Sigmoid colon (tissue), 7 donors: ENCODE measurements around the gene NELFE. TPM values are rescaled to one million over a fixed set of nuclear protein-coding genes. Genes with fewer than 3 reads are reported as not detected.

Experiments used
- DNase-seq: peaks from one replicate; pipeline ENCODE4 v3.0.0-alpha.2; 2019
- H3K27ac ChIP-seq, 4 donors: fragments of 200-600 bp; sonication (generic); one replicate each; pipeline ENCODE4 v1.5.1; 2016 to 2019; ENCODE audit warnings: mild to moderate bottlenecking in 1 of 4
- H3K27me3 ChIP-seq, 3 donors: fragments of 200-600 bp; sonication (generic); one replicate each; pipeline ENCODE4 v1.5.1; 2019; ENCODE audit warnings: mild to moderate bottlenecking in 1 of 3
- H3K36me3 ChIP-seq, 4 donors: fragments of 200-600 bp; sonication (generic); one replicate each; pipeline ENCODE4 v1.5.1; 2016 to 2019
- H3K4me1 ChIP-seq, 4 donors: fragments of 200-600 bp; sonication (generic); one replicate each; pipeline ENCODE4 v1.5.1; 2017 to 2019
- H3K4me3 ChIP-seq, 4 donors: fragments of 200-600 bp; sonication (generic); one replicate each; pipeline ENCODE4 v1.5.1; 2017 to 2019; ENCODE audit warnings: mild to moderate bottlenecking in 2 of 4, moderate library complexity in 1 of 4
- H3K9me3 ChIP-seq, 4 donors: fragments of 200-600 bp in 3 of 4; sonication (generic) in 3 of 4; one replicate each; pipeline versions ENCODE4 v1.5.1 to v1.6.1; 2013 to 2019
- CTCF ChIP-seq, 4 experiments: fragments of 450-650 bp in 3 of 4; fragments of 200-600 bp in 1 of 4; IDR thresholded peaks; one replicate each; pipeline ENCODE4 v1.5.1; 2016 to 2019; ENCODE audit warnings: antibody characterized with exemption in 4 of 4, mild to moderate bottlenecking in 3 of 4, moderate library complexity in 2 of 4
- EP300 ChIP-seq, 4 donors: sonication (generic); formaldehyde crosslinking; IDR thresholded peaks; one replicate each; pipeline ENCODE4 v1.6.1; 2017; ENCODE audit warnings: antibody characterized with exemption in 4 of 4
- POLR2A ChIP-seq, 2 donors: fragments of 450-650 bp; IDR thresholded peaks; one replicate each; pipeline ENCODE4 v1.6.1; 2016; ENCODE audit warnings: antibody characterized with exemption in 2 of 2, mild to moderate bottlenecking in 2 of 2, moderate library complexity in 2 of 2
- POLR2AphosphoS5 ChIP-seq, 4 donors: sonication (generic); formaldehyde crosslinking; IDR thresholded peaks; one replicate each; pipeline ENCODE4 v1.6.1; 2017; ENCODE audit warnings: antibody characterized with exemption in 4 of 4
- WGBS, 2 donors: extraction: QIAGEN DNeasy Blood & Tissue Kit; methylation state at CpG; one replicate each; pipeline ENCODE4 v1.1.7; 2013; 5-methylcytosine and 5-hydroxymethylcytosine counted together
- intact Hi-C: fragments of 100-400 bp; cut with DNase I; formaldehyde crosslinking; loops from one replicate; pipeline ENCODE4 v1.15.1; 2023
- polyA plus RNA-seq, 3 donors: library from polyadenylated mRNA; stranded (reverse); fragments of 200-250 nt; gene quantifications; one replicate each; pipeline ENCODE4 v1.2.3, GENCODE V29; 2013
- total RNA-seq, 4 donors: library from RNA; depleted of rRNA; stranded (reverse); fragments of >200 nt; gene quantifications; one replicate each; pipeline ENCODE4 v1.1.0, GENCODE V29; 2016
- donor health status: healthy with polysubstance abuse.
- donor health status: Bipolar disorder and iron deficiency.
- donor health status: healthy.

The NELFE gene
- total and polyA plus RNA-seq, 7 donors: 52.5 to 96.9 (median 73.5) TPM

- no peak overlapping the region for H3K4me3 ChIP-seq
- intact Hi-C loops: no loop called here
- H3K27me3 ChIP-seq: no peaks in the 10 kb centered on the region
- no peaks in the 10 kb centered on the region for H3K9me3 ChIP-seq
- DNase-seq: no peak
- WGBS, 2 donors: 91 to 94% methylated on average over 13 of the region's 13 CpGs
- TF ChIP-seq POLR2AphosphoS5 (IDR thresholded peaks at IDR 0.05): no peak
- no peak for TF ChIP-seq CTCF (IDR thresholded peaks at IDR 0.05)
- TF ChIP-seq POLR2A (IDR thresholded peaks at IDR 0.05): no peak
- no peak for TF ChIP-seq EP300 (IDR thresholded peaks at IDR 0.05)
- H3K36me3 ChIP-seq: peaks cover 26 to 100% (median 75%) of the 10 kb centered on the region in 4 donors
- no peak overlapping the region for H3K27ac ChIP-seq
- peaks cover 0 to 9% (median 7%) of the 10 kb centered on the region in 4 donors for H3K4me1 ChIP-seq
Observed at GRCh38 chr6:31965700-31966099, 6.9 kb upstream of the NELFE start.

GRCh38 chr6:31963921-31964320 lies 5.2 kb upstream of the NELFE start:
- Histone ChIP-seq H3K4me3 (no peak overlapping the region), H3K27me3 (no peaks in the 10 kb centered on the region), H3K9me3 (no peaks in the 10 kb centered on the region), H3K36me3 (peaks cover 27 to 86% (median 71%) of the 10 kb centered on the region in 4 donors), H3K4me1 (peaks cover 0 to 12% (median 9%) of the 10 kb centered on the region in 4 donors), H3K27ac (no peak overlapping the region)
- WGBS, 2 donors: 96% methylated on average over 19 of the region's 19 CpGs
- no peak for DNase-seq
- intact Hi-C loops: no loop called here
- TF ChIP-seq POLR2A (IDR thresholded peaks at IDR 0.05): no peak
- no peak for TF ChIP-seq POLR2AphosphoS5 (IDR thresholded peaks at IDR 0.05)
- no peak for TF ChIP-seq EP300 (IDR thresholded peaks at IDR 0.05)
- no peak for TF ChIP-seq CTCF (IDR thresholded peaks at IDR 0.05)

- TF ChIP-seq CTCF (IDR thresholded peaks at IDR 0.05) (no peak), POLR2AphosphoS5 (IDR thresholded peaks at IDR 0.05) (no peak), EP300 (IDR thresholded peaks at IDR 0.05) (no peak), POLR2A (IDR thresholded peaks at IDR 0.05) (no peak)
- H3K27ac ChIP-seq: no peak overlapping the region
- H3K9me3 ChIP-seq: no peaks in the 10 kb centered on the region
- H3K27me3 ChIP-seq: no peaks in the 10 kb centered on the region
- no peak overlapping the region for H3K4me3 ChIP-seq
- DNase-seq: no peak
- peaks cover 0 to 25% (median 22%) of the 10 kb centered on the region in 4 donors for H3K4me1 ChIP-seq
- peaks cover 31 to 69% (median 53%) of the 10 kb centered on the region in 4 donors for H3K36me3 ChIP-seq
- 96 to 97% methylated on average over 12 of the region's 12 CpGs for WGBS, 2 donors
- intact Hi-C loops: no loop called here
Observed at GRCh38 chr6:31961616-31962015, 2.8 kb upstream of the NELFE start.

GRCh38 chr6:31958412-31958740 lies 395 bp downstream of the NELFE start:
- 6 to 9% methylated on average over 11 of the region's 11 CpGs for WGBS, 2 donors
- Histone ChIP-seq H3K36me3 (peaks cover 48 to 68% (median 54%) of the 10 kb centered on the region in 4 donors), H3K27ac (peak overlapping the region; percentile 77 to 91 (median 88)), H3K4me1 (peaks cover 0 to 25% (median 22%) of the 10 kb centered on the region in 4 donors), H3K27me3 (no peaks in the 10 kb centered on the region), H3K9me3 (no peaks in the 10 kb centered on the region), H3K4me3 (peak overlapping the region; percentile 65 to 92 (median 83))
- TF ChIP-seq CTCF (IDR thresholded peaks at IDR 0.05): no peak
- TF ChIP-seq POLR2AphosphoS5 (IDR thresholded peaks at IDR 0.05): no peak
- TF ChIP-seq EP300 (IDR thresholded peaks at IDR 0.05): no peak
- no peak for TF ChIP-seq POLR2A (IDR thresholded peaks at IDR 0.05)
- DNase-seq: no peak
- intact Hi-C loops: loop anchor here (2.0 to 10.0 kb wide), 3 partner anchors 56 to 414 kb away; partner anchors contain the start of genes ATP6V1G2, DDX39B, NFKBIL1 and ZBTB12

- H3K4me1 ChIP-seq: peaks cover 0 to 25% (median 22%) of the 10 kb centered on the region in 4 donors
- intact Hi-C loops: loop anchor here (10.0 kb wide), 2 partner anchors 122 to 412 kb away; partner anchors contain the start of genes ATP6V1G2, DDX39B and NFKBIL1
- H3K27me3 ChIP-seq: no peaks in the 10 kb centered on the region
- WGBS, 2 donors: 66 to 97% methylated on average over 3 of the region's 3 CpGs
- H3K9me3 ChIP-seq: no peaks in the 10 kb centered on the region
- H3K27ac ChIP-seq: no peak overlapping the region
- no peak for DNase-seq
- peaks cover 37 to 68% (median 48%) of the 10 kb centered on the region in 4 donors for H3K36me3 ChIP-seq
- H3K4me3 ChIP-seq: no peak overlapping the region
- TF ChIP-seq EP300 (IDR thresholded peaks at IDR 0.05) (no peak), POLR2AphosphoS5 (IDR thresholded peaks at IDR 0.05) (no peak), CTCF (IDR thresholded peaks at IDR 0.05) (no peak), POLR2A (IDR thresholded peaks at IDR 0.05) (no peak)
Observed at GRCh38 chr6:31956796-31957195, 2.0 kb downstream of the NELFE start.
